Activated CD4-positive, CD25-positive, alpha-beta regulatory T cell treated with anti-CD3 and anti-CD28 coated beads, Interleukin-2, amount 50 U/mL, for 16 hours (primary cell): Measurements from ENCODE around the gene ZNF341.
A peak's percentile ranks its signal among the peaks of the same experiment; 100 is the strongest.
"Not testable (repeated sequence)": the region's sequence is repeated elsewhere in the genome, so short reads cannot be mapped to it uniquely, and the experiment has no call there.

Experiments
- DNase-seq: peaks from one replicate; pipeline ENCODE4 v3.0.0-alpha.2; 2020; ENCODE audit warnings: low read depth, low spot score

ZNF341 gene

GRCh38 chr20:33731693-33732165 lies at the start of gene ZNF341:
TSS of gene ZNF341 (plus strand) at chr20:33731996. CDS start at chr20:33732022, 26 bp downstream.
- peak; percentile 76 for DNase-seq

DNA sequence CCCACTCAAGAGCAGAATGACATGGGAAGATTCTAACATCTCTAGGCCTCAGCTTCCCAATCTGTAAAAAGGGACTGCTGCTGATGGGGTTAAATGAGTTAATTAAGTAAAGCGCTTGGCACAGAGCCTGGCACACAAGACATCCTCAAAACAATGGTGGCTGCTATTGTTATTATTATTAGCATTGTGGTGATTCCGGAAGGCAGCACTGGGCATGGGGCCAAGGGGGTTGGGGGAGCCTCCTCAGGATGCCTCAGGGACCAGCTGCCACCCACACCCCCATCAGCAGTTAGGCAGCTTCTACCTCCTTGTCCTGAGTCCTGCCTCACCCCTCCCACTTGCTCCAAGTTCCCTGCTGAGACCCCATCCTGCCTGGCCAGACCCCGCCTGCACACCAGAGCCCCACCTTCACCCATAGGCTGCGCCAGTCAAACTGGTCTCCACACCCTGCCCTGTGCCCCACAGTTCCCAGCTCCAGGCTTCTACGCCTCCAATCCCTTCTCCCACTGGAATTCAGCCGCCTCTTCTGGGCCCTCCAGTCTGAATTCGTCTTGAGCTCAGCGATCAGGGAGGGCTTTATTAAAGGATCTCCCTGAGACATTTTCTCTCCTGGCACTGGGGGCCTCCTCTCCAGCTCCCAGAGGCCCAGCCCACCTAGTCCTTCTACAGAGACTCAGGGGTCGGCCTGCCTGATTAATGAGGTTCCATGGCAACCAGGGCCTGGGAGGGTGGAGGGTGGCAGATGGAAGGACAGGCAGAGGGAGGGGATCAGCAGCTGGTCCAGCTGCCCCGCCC lies 47.1 kb upstream of the ZNF341 start:
- no peak for DNase-seq

GRCh38 chr20:33685328-33686099 lies 46.3 kb upstream of the ZNF341 start:
- no peak for DNase-seq

GRCh38 chr20:33686100-33686983 lies 45.5 kb upstream of the ZNF341 start, which contains the start of gene E2F1:
TSS of gene E2F1 (minus strand) at chr20:33686385. CDS start at chr20:33686264, 121 bp downstream.
- DNase-seq = peak; percentile 87

DNA sequence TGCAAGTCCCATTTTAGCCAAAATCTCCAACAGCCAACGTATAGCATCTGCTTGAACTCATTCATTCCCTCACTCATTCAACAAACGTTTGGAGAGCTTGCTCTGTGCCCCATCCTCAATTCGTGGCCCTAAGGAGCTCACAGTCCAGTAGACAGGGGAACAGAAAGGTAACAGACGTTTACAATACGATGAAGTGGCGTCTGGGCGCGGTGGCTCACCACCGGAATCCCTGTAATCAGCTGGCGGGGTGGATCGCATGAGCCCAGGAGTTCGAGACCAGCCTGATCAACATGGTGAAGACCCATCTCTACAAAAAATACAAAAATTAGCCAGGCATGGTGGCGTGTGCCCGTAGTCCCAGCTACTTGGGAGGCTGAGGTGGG lies 44.8 kb upstream of the ZNF341 start:
- no peak for DNase-seq

GRCh38 chr20:33687370-33687915 lies 44.4 kb upstream of the ZNF341 start:
- DNase-seq = no peak

GRCh38 chr20:33687993-33688937 lies 43.5 kb upstream of the ZNF341 start:
- DNase-seq = no peak

DNA sequence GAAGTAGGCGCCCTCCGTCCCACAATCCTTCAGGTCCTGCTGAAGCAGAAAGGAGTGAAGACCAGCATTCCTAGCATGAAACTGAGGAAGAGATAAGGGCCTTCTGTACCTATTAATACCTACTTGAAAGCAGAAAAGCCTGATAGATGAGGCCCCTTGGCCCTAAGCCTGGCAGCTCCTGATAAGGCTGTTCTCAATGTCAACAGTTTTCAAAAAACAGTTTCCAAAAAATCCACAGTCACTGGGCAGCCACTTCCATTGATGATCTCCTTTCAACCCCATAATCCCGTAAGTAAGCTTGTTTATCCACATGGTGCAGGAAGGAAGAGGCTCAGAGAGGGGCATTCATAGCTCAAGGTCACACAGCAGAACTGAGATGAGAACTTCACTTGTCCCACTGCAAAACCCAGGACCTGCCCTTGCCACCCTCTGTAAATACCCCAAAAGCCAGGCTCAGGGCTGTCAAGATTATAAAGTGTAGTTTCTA lies 42.8 kb upstream of the ZNF341 start:
- no peak for DNase-seq

DNA sequence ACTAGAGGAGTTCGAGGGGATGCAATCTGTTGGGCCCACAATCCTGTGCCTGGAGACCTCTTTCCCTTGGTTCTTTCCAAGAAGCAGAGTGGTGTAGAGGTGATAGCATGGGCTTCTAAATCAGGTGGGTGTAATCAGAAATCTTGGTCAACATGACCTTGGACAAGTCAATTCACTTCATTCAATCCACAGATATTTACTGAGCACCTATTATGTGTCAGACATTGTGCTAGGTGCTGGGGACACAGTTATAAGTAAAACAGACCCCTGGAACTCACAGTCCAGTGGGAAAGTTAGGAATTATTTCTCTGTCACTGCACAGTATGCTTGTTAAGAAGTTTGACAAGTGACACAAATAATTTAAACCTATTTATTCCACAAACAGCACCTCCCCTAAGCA lies 42.3 kb upstream of the ZNF341 start:
- DNase-seq = no peak

DNA sequence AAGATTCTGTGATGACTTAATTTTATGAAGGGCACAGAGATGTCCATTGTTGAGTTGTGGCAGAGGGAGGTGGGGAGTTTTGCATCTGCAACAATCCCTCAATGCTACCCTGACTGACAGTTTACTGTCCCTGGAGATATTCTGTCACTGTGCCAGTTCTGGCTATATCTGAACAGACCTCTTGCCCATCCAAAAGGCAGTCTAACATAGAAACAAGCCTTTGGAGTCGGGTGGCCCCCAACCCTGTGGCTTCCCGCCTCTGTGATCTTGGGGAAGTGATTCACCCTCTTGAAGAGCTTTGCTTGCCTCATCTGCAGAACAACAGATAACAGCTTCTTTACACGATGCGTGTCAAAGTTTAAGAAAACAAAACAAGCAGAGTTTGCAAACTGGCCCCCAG lies 41.8 kb upstream of the ZNF341 start:
- no peak for DNase-seq

- DNase-seq = no peak
These were observed 38.5 kb upstream of the ZNF341 start for GRCh38 chr20:33693289-33693688.

GRCh38 chr20:33693741-33694638 lies 37.8 kb upstream of the ZNF341 start:
- no peak for DNase-seq

DNA sequence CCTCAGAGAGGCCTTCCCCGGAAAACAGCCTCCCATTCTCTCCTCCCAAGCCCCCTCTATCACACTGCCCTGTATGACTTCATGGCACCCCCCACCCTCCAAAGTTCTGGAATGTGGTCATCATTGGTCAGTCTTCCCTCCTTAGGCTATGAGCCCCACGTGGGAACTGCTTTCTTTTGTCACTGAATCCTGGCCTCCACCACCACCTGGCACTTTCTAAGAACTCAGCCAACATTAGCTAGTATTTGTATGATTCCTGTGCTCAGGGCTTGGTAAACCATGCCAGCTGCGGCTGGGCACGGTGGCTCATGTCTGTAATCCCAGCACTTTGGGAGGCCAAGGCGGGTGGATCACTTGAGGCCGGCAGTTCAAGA lies 37.2 kb upstream of the ZNF341 start:
- DNase-seq = no peak

DNA sequence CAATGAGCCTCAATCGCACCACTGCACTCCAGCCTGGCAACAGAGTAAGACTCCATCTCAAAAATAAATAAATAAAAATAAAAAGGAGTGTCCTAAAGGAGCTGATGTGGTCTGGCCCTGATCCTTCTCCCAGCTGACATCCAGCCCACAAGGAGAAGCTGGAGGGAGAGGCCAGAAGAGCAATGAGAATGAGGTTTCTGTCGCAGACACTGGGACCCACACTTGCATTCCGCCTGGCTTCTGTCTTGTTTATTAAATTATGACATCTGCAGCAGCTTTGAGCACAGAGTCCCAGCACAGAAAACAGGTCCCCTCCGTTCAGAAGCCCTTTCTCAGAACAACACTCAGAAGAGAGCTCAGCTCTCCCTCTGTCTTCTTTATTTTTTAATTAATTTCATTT lies 35.3 kb upstream of the ZNF341 start:
- no peak for DNase-seq

DNA sequence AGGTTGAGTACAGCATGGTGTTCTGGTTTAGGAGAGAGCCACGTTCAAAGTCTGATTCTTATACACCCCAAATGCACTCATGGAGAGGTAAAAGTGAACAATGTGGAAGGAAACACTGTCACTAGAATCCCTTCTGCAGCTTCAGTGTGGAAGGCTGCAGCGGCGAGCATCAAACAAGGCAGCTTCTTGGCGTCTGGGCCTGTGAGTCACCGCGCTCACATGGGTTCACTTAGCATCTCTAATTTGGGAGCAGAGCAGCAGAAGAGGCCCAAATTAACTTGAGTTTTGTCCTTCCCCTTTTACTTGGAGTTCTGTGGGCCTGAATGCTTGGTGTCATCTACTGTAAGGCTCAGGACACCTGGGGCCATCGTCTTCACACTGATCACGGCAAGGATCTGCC lies 34.7 kb upstream of the ZNF341 start:
- DNase-seq = no peak

GRCh38 chr20:33698966-33699365 lies 32.8 kb upstream of the ZNF341 start:
- DNase-seq = not testable (repeated sequence)

DNA sequence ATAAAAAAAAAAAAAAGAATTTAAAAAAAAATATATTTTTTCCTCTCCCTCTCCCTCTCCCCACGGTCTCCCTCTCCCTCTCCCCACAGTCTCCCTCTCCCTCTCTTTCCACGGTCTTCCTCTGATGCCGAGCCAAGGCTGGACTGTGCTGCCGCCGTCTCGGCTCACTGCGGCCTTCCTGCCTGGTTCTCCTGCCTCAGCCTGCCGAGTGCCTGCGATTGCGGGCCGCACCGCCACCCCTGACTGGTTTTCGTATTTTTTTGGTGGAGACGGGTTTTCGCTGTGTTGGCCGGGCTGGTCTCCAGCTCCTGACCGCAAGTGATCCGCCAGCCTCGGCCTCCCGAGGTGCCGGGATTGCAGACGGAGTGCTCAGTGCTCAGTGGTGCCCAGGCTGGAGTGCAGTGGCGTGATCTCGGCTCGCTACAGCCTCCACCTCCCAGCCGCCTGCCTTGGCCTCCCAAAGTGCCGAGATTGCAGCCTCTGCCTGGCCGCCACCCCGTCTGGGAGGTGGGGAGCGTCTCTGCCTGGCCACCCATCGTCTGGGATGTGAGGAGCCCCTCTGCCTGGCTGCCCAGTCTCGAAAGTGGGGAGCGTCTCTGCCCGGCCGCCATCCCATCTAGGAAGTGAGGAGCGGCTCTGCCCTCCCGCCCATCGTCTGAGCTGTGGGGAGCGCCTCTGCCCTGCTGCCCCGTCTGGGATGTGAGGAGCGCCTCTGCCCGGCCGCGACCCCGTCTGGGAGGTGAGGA lies 30.9 kb upstream of the ZNF341 start:
- not testable (repeated sequence) for DNase-seq
